ENCODE results near the gene TP63.
A peak's percentile ranks its signal among the peaks of the same experiment; 100 is the strongest.

TP63 gene

GRCh38 chr3:189883113-189883753, 252.0 kb downstream of the TP63 start:
- DNase-seq = no peak

GRCh38 chr3:189890496-189890895, 259.3 kb downstream of the TP63 start:
- no peak for DNase-seq

GRCh38 chr3:189896533-189896932, 265.3 kb downstream of the TP63 start:
- no peak for DNase-seq

- no peak for DNase-seq
Measured at GRCh38 chr3:189897406-189897805, 266.2 kb downstream of the TP63 start.

- DNase-seq = peak; percentile 6 to 27
Measured at GRCh38 chr3:189898559-189899153, 267.5 kb downstream of the TP63 start.

GRCh38 chr3:189899186-189899585, 268.0 kb downstream of the TP63 start:
- no peak for DNase-seq

- no peak for DNase-seq
Measured at GRCh38 chr3:189900578-189900977, 269.4 kb downstream of the TP63 start.

- DNase-seq = no peak
Measured at GRCh38 chr3:189901481-189901880, 270.3 kb downstream of the TP63 start.

- no peak for DNase-seq
Measured at GRCh38 chr3:189902230-189903186, 271.3 kb downstream of the TP63 start.

GRCh38 chr3:189903562-189904250, 272.5 kb downstream of the TP63 start:
- no peak for DNase-seq

- DNase-seq = no peak
Measured at GRCh38 chr3:189907803-189908202, 276.6 kb downstream of the TP63 start.

- no peak for DNase-seq
Measured at GRCh38 chr3:189908646-189909045, 277.5 kb downstream of the TP63 start.

GRCh38 chr3:189909139-189909538, 277.9 kb downstream of the TP63 start:
- no peak for DNase-seq

- no peak for DNase-seq
Measured at GRCh38 chr3:189909573-189909972, 278.4 kb downstream of the TP63 start.

GRCh38 chr3:189911001-189911400, 279.8 kb downstream of the TP63 start:
- no peak for DNase-seq

- peak; percentile 72 to 75 for DNase-seq
Measured at GRCh38 chr3:189914799-189915198, 283.6 kb downstream of the TP63 start.

GRCh38 chr3:189921770-189922169, 290.6 kb downstream of the TP63 start:
- DNase-seq = no peak

- DNase-seq = no peak
Measured at GRCh38 chr3:189927975-189928895, 297.0 kb downstream of the TP63 start.

- no peak for DNase-seq
Measured at GRCh38 chr3:189936201-189936945, 305.2 kb downstream of the TP63 start.

- no peak for DNase-seq
Measured at GRCh38 chr3:189937302-189938127, 306.3 kb downstream of the TP63 start.

All from inflammatory macrophage treated with lipopolysaccharide for 1 hour (primary cell).